ENCODE data around the gene CAD. TPM values are rescaled to one million over a fixed set of nuclear protein-coding genes. Genes with fewer than 3 reads are reported as not detected.
A peak's percentile ranks its signal among the peaks of the same experiment; 100 is the strongest.

The CAD gene
- total and polyA plus RNA-seq, 9 of the 15 experiments (the other 6 are each of a cell fraction or from before 2014, with no cell fraction given) = 7.5 to 126 (median 33.7) TPM

GRCh38 chr2:27258051-27258450 lies 40.9 kb downstream of the CAD start (continued):
- no peak for TF ChIP-seq BCLAF1 (IDR thresholded peaks at IDR 0.05; ENCODE audit: borderline replicate concordance in 1 of 2, control insufficient read depth in 1 of 2, low read depth in 2 of 2, low read length in 1 of 2)
- no peak for TF ChIP-seq CXXC5 (CRISPR knock-in tag; IDR thresholded peaks at IDR 0.05)
- TF ChIP-seq THRB (CRISPR knock-in tag; conservative IDR thresholded peaks at IDR 0.05) = no peak

GRCh38 chr2:27261241-27261925 lies 44.2 kb downstream of the CAD start:
- no peak overlapping the region for H2AFZ ChIP-seq (ENCODE audit: low read depth, low read length)
- no peaks in the 10 kb centered on the region for H3K9me1 ChIP-seq (ENCODE audit: control insufficient read depth, insufficient read depth, low read length)
- no peak overlapping the region for H3K4me2 ChIP-seq (ENCODE audit: insufficient read depth, low read length)
- in situ Hi-C loops (cut with MboI) (no loop called here), intact Hi-C loops (cut with micrococcal nuclease) (no loop called here)
- no peak for FAIRE-seq
- 33% methylated on average over 8 of the region's 11 CpGs for WGBS (ENCODE audit: insufficient coverage, low coverage, missing lambda C conversion rate)
- H3K79me2 ChIP-seq (ENCODE audit: control insufficient read depth, insufficient read depth, low read length) = no peaks in the 10 kb centered on the region
- ChIA-PET POLR2A (interaction anchor here (1.0 kb wide), 1 partner anchor 9 kb away, joined by 4 read pairs; no protein-coding TSS in a partner anchor), CTCF (ENCODE audit: low intra/inter-chr PET ratio) (no interaction called here)
- ATAC-seq = no peak
- no peaks in the 10 kb centered on the region; the same call in 1 of the 2 replicates for H4K20me1 ChIP-seq (replicated peaks; ENCODE audit: control insufficient read depth, insufficient read depth, low read length)
- no peaks in the 10 kb centered on the region for H3K36me3 ChIP-seq (ENCODE audit: control insufficient read depth, insufficient read depth, low read length)
- H3K4me3 ChIP-seq = no peak overlapping the region
- no peak for DNase-seq (ENCODE audit: extremely low read depth in 1 of 4, low spot score in 3 of 4)
- no peak overlapping the region for H3K27ac ChIP-seq (ENCODE audit: extremely low read depth, low read depth, low read length)
- no peak overlapping the region for H3K9ac ChIP-seq (ENCODE audit: insufficient read depth in 1 of 2, low read depth in 2 of 2, low read length in 2 of 2)
- BruUV-seq (replicated peaks) = no TSS peak
- TF ChIP-seq ZNF282 (CRISPR knock-in tag; IDR thresholded peaks at IDR 0.05) (no peak), ZNF263 (CRISPR knock-in tag; IDR thresholded peaks at IDR 0.05; ENCODE audit: borderline replicate concordance) (0 out of 2 replicates have a peak, but pooled peaks have one; percentile 1)
- H3K9me3 ChIP-seq (replicated peaks; ENCODE audit: control insufficient read depth, insufficient read depth, low read depth, low read length) = no peaks in the 10 kb centered on the region; the same call in 1 of the 2 replicates
- peaks cover 31 to 46% of the 10 kb centered on the region in 2 experiments; a peak in 4 of 5 replicates for H3K27me3 ChIP-seq (ENCODE audit: control insufficient read depth in 2 of 2, insufficient read depth in 2 of 2, low read length in 2 of 2)
- H3K4me1 ChIP-seq (replicated peaks in 1 of 2; ENCODE audit: control insufficient read depth in 2 of 2, insufficient read depth in 2 of 2, low read length in 2 of 2) = peaks cover 0 to 46% of the 10 kb centered on the region in 2 experiments; a peak in 3 of 5 replicates
